ENCODE results near the gene DMGDH. TPM values are rescaled to one million over a fixed set of nuclear protein-coding genes. Genes with fewer than 3 reads are reported as not detected.

The DMGDH gene
- total and polyA plus RNA-seq, 10 of the 15 experiments (the other 5 are each of a cell fraction or from before 2014, with no cell fraction given), result 0.22 to 1.5 (median 0.44) TPM; not detected in 3

DNA sequence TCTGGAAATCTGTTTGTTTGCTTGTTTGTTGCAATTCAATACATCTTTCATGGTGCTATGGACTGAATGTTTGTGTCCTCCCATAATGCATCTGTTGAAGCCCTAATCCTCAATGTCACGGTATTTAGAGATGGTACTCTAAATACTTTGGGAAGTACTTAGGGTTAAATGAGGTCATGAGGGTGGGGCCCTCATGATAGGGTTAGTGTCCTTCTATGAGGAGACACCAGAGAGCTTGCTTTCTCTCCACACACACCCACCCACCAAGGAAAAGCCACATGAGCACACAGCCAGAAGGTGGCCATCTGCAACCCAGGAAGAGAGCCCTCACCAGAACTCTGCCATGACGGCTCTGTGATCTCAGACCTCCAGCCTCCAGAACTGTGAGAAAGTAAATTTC, 32.7 kb downstream of the DMGDH start (continued):
- TF ChIP-seq, protein P1, sequence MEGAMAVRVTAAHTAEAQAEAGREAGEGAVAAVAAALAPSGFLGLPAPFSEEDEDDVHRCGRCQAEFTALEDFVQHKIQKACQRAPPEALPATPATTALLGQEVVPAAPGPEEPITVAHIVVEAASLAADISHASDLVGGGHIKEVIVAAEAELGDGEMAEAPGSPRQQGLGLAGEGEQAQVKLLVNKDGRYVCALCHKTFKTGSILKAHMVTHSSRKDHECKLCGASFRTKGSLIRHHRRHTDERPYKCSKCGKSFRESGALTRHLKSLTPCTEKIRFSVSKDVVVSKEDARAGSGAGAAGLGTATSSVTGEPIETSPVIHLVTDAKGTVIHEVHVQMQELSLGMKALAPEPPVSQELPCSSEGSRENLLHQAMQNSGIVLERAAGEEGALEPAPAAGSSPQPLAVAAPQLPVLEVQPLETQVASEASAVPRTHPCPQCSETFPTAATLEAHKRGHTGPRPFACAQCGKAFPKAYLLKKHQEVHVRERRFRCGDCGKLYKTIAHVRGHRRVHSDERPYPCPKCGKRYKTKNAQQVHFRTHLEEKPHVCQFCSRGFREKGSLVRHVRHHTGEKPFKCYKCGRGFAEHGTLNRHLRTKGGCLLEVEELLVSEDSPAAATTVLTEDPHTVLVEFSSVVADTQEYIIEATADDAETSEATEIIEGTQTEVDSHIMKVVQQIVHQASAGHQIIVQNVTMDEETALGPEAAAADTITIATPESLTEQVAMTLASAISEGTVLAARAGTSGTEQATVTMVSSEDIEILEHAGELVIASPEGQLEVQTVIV (IDR thresholded peaks at IDR 0.05; ENCODE audit: borderline replicate concordance, partially characterized antibody), result no peak
- TF ChIP-seq, protein P2, sequence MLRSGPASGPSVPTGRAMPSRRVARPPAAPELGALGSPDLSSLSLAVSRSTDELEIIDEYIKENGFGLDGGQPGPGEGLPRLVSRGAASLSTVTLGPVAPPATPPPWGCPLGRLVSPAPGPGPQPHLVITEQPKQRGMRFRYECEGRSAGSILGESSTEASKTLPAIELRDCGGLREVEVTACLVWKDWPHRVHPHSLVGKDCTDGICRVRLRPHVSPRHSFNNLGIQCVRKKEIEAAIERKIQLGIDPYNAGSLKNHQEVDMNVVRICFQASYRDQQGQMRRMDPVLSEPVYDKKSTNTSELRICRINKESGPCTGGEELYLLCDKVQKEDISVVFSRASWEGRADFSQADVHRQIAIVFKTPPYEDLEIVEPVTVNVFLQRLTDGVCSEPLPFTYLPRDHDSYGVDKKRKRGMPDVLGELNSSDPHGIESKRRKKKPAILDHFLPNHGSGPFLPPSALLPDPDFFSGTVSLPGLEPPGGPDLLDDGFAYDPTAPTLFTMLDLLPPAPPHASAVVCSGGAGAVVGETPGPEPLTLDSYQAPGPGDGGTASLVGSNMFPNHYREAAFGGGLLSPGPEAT (IDR thresholded peaks at IDR 0.05; ENCODE audit: low read depth), result no peak
- TF ChIP-seq LARP7 (IDR thresholded peaks at IDR 0.05), result no peak

DNA sequence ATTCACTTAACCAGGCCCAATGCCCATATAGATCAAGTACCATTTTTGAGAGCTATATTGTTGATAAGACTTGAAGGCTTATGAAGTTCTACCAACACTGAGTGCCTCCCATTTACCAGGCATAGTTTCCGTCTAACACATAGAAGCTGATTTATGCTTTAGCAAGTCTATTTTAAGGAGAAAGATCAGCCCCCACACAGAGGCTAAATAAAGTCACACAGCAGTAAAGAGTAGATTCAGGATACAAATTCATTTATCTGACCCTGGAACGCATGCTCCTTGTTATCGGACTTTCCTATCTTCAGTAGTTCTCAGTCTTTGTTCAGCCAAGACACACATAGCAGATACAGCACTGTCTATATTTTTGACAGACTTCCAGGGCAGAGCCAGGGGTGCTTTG, 34.2 kb downstream of the DMGDH start:
- Histone ChIP-seq H3K27ac (ENCODE audit: control insufficient read depth, insufficient read depth) (no peak overlapping the region), H3K27me3 (replicated peaks in 1 of 2; ENCODE audit: control insufficient read depth in 2 of 2, insufficient read depth in 2 of 2, low read length in 1 of 2) (no peaks in the 10 kb centered on the region), H3K4me2 (ENCODE audit: control insufficient read depth, insufficient read depth) (no peak overlapping the region), H3K79me2 (ENCODE audit: control insufficient read depth, insufficient read depth, low read length) (no peaks in the 10 kb centered on the region), H2AFZ (ENCODE audit: control insufficient read depth, low read depth, low read length) (no peak overlapping the region), H3K36me3 (ENCODE audit: control insufficient read depth in 2 of 2, insufficient read depth in 2 of 2, low read length in 1 of 2) (no peaks in the 10 kb centered on the region), H4K20me1 (ENCODE audit: control insufficient read depth, insufficient read depth) (no peaks in the 10 kb centered on the region), H3K9ac (ENCODE audit: control insufficient read depth, insufficient read depth, low read length) (no peak overlapping the region), H3K4me1 (ENCODE audit: control insufficient read depth, insufficient read depth, low read length) (no peaks in the 10 kb centered on the region), H3K4me3 (no peak overlapping the region), H3K9me3 (replicated peaks; ENCODE audit: control insufficient read depth, insufficient read depth, low read length) (no peaks in the 10 kb centered on the region; the same call in 2 of the 3 replicates)
- ChIA-PET CTCF (interaction anchor here (1.0 to 3.6 kb wide), 2 partner anchors 11 to 15 kb away, joined by 3 to 23 read pairs; no protein-coding TSS in a partner anchor), SMC1A (ENCODE audit: uncharacterized antibody, unreplicated experiment) (interaction anchor here (0.9 to 1.3 kb wide), 2 partner anchors 10 to 14 kb away, joined by 3 to 5 read pairs; no protein-coding TSS in a partner anchor), RAD21 (ENCODE audit: unreplicated experiment) (no interaction called here), POLR2A (interaction anchor here (0.7 kb wide), 1 partner anchor 1169 kb away, joined by 4 read pairs; no protein-coding TSS in a partner anchor)
- DNase-seq (ENCODE audit: low read depth, low spot score), result no peak
- in situ Hi-C loops (cut with MboI), result no loop called here
- TF ChIP-seq BHLHE40 (IDR thresholded peaks at IDR 0.05; ENCODE audit: borderline replicate concordance in 1 of 2, low read depth in 2 of 2, low read length in 1 of 2) (no peak), ZBED1 (IDR thresholded peaks at IDR 0.05; ENCODE audit: borderline replicate concordance) (no peak), BRCA1 (IDR thresholded peaks at IDR 0.05; ENCODE audit: low read depth, low read length) (no peak), POU2F2 (IDR thresholded peaks at IDR 0.05; ENCODE audit: borderline replicate concordance, low read depth, low read length) (no peak), IKZF2 (IDR thresholded peaks at IDR 0.05) (no peak)
- TF ChIP-seq, protein P3, sequence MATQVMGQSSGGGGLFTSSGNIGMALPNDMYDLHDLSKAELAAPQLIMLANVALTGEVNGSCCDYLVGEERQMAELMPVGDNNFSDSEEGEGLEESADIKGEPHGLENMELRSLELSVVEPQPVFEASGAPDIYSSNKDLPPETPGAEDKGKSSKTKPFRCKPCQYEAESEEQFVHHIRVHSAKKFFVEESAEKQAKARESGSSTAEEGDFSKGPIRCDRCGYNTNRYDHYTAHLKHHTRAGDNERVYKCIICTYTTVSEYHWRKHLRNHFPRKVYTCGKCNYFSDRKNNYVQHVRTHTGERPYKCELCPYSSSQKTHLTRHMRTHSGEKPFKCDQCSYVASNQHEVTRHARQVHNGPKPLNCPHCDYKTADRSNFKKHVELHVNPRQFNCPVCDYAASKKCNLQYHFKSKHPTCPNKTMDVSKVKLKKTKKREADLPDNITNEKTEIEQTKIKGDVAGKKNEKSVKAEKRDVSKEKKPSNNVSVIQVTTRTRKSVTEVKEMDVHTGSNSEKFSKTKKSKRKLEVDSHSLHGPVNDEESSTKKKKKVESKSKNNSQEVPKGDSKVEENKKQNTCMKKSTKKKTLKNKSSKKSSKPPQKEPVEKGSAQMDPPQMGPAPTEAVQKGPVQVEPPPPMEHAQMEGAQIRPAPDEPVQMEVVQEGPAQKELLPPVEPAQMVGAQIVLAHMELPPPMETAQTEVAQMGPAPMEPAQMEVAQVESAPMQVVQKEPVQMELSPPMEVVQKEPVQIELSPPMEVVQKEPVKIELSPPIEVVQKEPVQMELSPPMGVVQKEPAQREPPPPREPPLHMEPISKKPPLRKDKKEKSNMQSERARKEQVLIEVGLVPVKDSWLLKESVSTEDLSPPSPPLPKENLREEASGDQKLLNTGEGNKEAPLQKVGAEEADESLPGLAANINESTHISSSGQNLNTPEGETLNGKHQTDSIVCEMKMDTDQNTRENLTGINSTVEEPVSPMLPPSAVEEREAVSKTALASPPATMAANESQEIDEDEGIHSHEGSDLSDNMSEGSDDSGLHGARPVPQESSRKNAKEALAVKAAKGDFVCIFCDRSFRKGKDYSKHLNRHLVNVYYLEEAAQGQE (IDR thresholded peaks at IDR 0.05; ENCODE audit: low read depth, low read length), result no peak
- TF ChIP-seq, protein P4, sequence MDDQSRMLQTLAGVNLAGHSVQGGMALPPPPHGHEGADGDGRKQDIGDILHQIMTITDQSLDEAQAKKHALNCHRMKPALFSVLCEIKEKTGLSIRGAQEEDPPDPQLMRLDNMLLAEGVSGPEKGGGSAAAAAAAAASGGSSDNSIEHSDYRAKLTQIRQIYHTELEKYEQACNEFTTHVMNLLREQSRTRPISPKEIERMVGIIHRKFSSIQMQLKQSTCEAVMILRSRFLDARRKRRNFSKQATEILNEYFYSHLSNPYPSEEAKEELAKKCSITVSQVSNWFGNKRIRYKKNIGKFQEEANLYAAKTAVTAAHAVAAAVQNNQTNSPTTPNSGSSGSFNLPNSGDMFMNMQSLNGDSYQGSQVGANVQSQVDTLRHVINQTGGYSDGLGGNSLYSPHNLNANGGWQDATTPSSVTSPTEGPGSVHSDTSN (IDR thresholded peaks at IDR 0.05; ENCODE audit: insufficient replicate concordance, low read depth, low read length), result no peak
- intact Hi-C loops (cut with micrococcal nuclease; ENCODE audit: unreplicated experiment), result no loop called here
- 92% methylated on average over 3 of the region's 3 CpGs for WGBS (ENCODE audit: insufficient coverage, insufficient replicate concordance, low lambda C conversion rate, missing lambda C conversion rate)
- no peak for ATAC-seq
- no TSS peak for BruUV-seq (replicated peaks)
- no peak for FAIRE-seq

Data from GM12878 (cell line).